Renal pelvis (tissue), 4 donors: ENCODE measurements around the gene FHIT. TPM values are rescaled to one million over a fixed set of nuclear protein-coding genes. Genes with fewer than 3 reads are reported as not detected.

Experiments
- DNase-seq: peaks from one replicate; pipeline ENCODE4 v3.0.0-alpha.2; 2013
- polyA plus RNA-seq, 3 donors: library from polyadenylated mRNA; unstranded; fragments of 120-200 nt; gene quantifications; one replicate each; pipeline ENCODE4 v1.2.1, GENCODE V29; 2013; ENCODE audit not compliant: insufficient read length in 3 of 3

FHIT gene
- polyA plus RNA-seq, 3 donors, result 22.3 to 28.2 (median 25.5) TPM

GRCh38 chr3:59800481-59800880 is 1450.8 kb downstream of the FHIT start:
- no peak for DNase-seq

GRCh38 chr3:59798372-59799086 is 1452.7 kb downstream of the FHIT start:
- no peak for DNase-seq

GRCh38 chr3:59797533-59797932 is 1453.7 kb downstream of the FHIT start:
- DNase-seq, result no peak

- DNase-seq, result no peak
Measured at GRCh38 chr3:59796456-59796855, 1454.8 kb downstream of the FHIT start.

- no peak for DNase-seq
Measured at GRCh38 chr3:59795756-59796155, 1455.5 kb downstream of the FHIT start.

- no peak for DNase-seq
Measured at GRCh38 chr3:59793976-59794375, 1457.3 kb downstream of the FHIT start.

- no peak for DNase-seq
Measured at GRCh38 chr3:59791774-59792308, 1459.4 kb downstream of the FHIT start.

GRCh38 chr3:59790241-59790640 is 1461.0 kb downstream of the FHIT start:
- DNase-seq, result no peak

GRCh38 chr3:59788801-59789200 is 1462.5 kb downstream of the FHIT start:
- DNase-seq, result no peak

- DNase-seq, result no peak
Measured at GRCh38 chr3:59788133-59788532, 1463.1 kb downstream of the FHIT start.

GRCh38 chr3:59786374-59786773 is 1464.9 kb downstream of the FHIT start:
- DNase-seq, result no peak

- DNase-seq, result no peak
Measured at GRCh38 chr3:59784164-59784563, 1467.1 kb downstream of the FHIT start.

GRCh38 chr3:59783468-59783988 is 1467.7 kb downstream of the FHIT start:
- no peak for DNase-seq

GRCh38 chr3:59782664-59783063 is 1468.6 kb downstream of the FHIT start:
- no peak for DNase-seq

- no peak for DNase-seq
Measured at GRCh38 chr3:59780209-59780608, 1471.0 kb downstream of the FHIT start.

- no peak for DNase-seq
Measured at GRCh38 chr3:59779260-59779659, 1472.0 kb downstream of the FHIT start.

GRCh38 chr3:59777667-59778077 is 1473.6 kb downstream of the FHIT start:
- DNase-seq, result no peak

- DNase-seq, result peak; percentile 49
Measured at GRCh38 chr3:59777066-59777465, 1474.2 kb downstream of the FHIT start.

GRCh38 chr3:59775761-59776325 is 1475.4 kb downstream of the FHIT start:
- no peak for DNase-seq

GRCh38 chr3:59775106-59775505 is 1476.1 kb downstream of the FHIT start:
- no peak for DNase-seq

- no peak for DNase-seq
Measured at GRCh38 chr3:59774634-59775033, 1476.6 kb downstream of the FHIT start.

GRCh38 chr3:59774000-59774399 is 1477.3 kb downstream of the FHIT start:
- no peak for DNase-seq
